Measurements from ENCODE around the gene MFAP3L.
"Not testable (repeated sequence)": the region's sequence is repeated elsewhere in the genome, so short reads cannot be mapped to it uniquely, and the experiment has no call there.

MFAP3L gene

GRCh38 chr4:170026253-170027021 lies at the start of gene MFAP3L:
Gene MFAP3L, minus strand, starts transcription at chr4:170026395. Its CDS starts 20,518 bp downstream, at chr4:170005877.
- peak; percentile 22 for DNase-seq (ENCODE audit: low read depth)

- no peak for DNase-seq (ENCODE audit: low read depth)
Measured at GRCh38 chr4:170071196-170071595, 45.0 kb upstream of the MFAP3L start.

GRCh38 chr4:170068438-170069128 lies 42.4 kb upstream of the MFAP3L start:
- no peak for DNase-seq (ENCODE audit: low read depth)

GRCh38 chr4:170059421-170059820 lies 33.2 kb upstream of the MFAP3L start:
- DNase-seq (ENCODE audit: low read depth): no peak

GRCh38 chr4:170058826-170059225 lies 32.6 kb upstream of the MFAP3L start:
- no peak for DNase-seq (ENCODE audit: low read depth)

GRCh38 chr4:170057866-170058265 lies 31.7 kb upstream of the MFAP3L start:
- DNase-seq (ENCODE audit: low read depth): no peak

- DNase-seq (ENCODE audit: low read depth): no peak
Measured at GRCh38 chr4:170052919-170053318, 26.7 kb upstream of the MFAP3L start.

GRCh38 chr4:170051402-170051801 lies 25.2 kb upstream of the MFAP3L start:
- no peak for DNase-seq (ENCODE audit: low read depth)

- no peak for DNase-seq (ENCODE audit: low read depth)
Measured at GRCh38 chr4:170049766-170050165, 23.6 kb upstream of the MFAP3L start.

- peak; percentile 32 for DNase-seq (ENCODE audit: low read depth)
Measured at GRCh38 chr4:170047771-170048354, 21.7 kb upstream of the MFAP3L start.

GRCh38 chr4:170046156-170046555 lies 20.0 kb upstream of the MFAP3L start:
- DNase-seq (ENCODE audit: low read depth): not testable (repeated sequence)

- DNase-seq (ENCODE audit: low read depth): no peak
Measured at GRCh38 chr4:170040031-170040680, 14.0 kb upstream of the MFAP3L start.

GRCh38 chr4:170038769-170039168 lies 12.6 kb upstream of the MFAP3L start:
- DNase-seq (ENCODE audit: low read depth): no peak

GRCh38 chr4:170038232-170038631 lies 12.0 kb upstream of the MFAP3L start:
- no peak for DNase-seq (ENCODE audit: low read depth)

GRCh38 chr4:170037481-170037880 lies 11.3 kb upstream of the MFAP3L start:
- DNase-seq (ENCODE audit: low read depth): no peak

GRCh38 chr4:170035845-170036244 lies 9.7 kb upstream of the MFAP3L start:
- no peak for DNase-seq (ENCODE audit: low read depth)

- DNase-seq (ENCODE audit: low read depth): no peak
Measured at GRCh38 chr4:170035231-170035630, 9.0 kb upstream of the MFAP3L start.

GRCh38 chr4:170033999-170034398 lies 7.8 kb upstream of the MFAP3L start:
- no peak for DNase-seq (ENCODE audit: low read depth)

GRCh38 chr4:170030121-170030520 lies 3.9 kb upstream of the MFAP3L start:
- no peak for DNase-seq (ENCODE audit: low read depth)

GRCh38 chr4:170027181-170027829 lies 1.1 kb upstream of the MFAP3L start:
- peak; percentile 82 for DNase-seq (ENCODE audit: low read depth)

- DNase-seq (ENCODE audit: low read depth): no peak
Measured at GRCh38 chr4:170025523-170026252, 507 bp downstream of the MFAP3L start.
